CD4-positive, alpha-beta T cell treated with Interleukin-17A for 1 hour (primary cell): ENCODE measurements around the gene OR2V1.
A peak's percentile ranks its signal among the peaks of the same experiment; 100 is the strongest.
"Not testable (repeated sequence)": the region's sequence is repeated elsewhere in the genome, so short reads cannot be mapped to it uniquely, and the experiment has no call there.

ENCODE experiments used
- DNase-seq: peaks from one replicate; pipeline ENCODE4 v3.0.0-alpha.2; 2020

OR2V1 gene

GRCh38 chr5:181159286-181160151 is 28.6 kb upstream of the OR2V1 start:
- peak; percentile 92 for DNase-seq

DNA sequence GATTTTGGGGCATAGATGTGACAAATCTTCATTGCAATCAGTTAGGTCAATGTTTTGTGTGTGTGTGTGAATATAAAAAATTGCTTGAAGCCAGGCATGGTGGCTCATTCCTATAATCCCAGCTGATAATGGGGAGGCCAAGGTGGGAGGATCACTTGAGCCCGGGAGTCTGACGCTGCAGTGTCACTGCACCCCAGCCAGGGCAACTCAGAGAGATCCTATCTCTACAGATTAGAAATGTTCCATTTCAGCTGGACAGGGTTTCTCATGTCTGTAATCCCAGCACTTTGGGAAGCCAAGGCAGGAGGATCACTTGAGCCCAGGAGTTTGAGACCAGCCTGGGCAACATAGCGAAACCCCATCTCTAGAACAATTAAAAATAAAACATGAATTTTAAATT is 27.9 kb upstream of the OR2V1 start:
- no peak for DNase-seq

DNA sequence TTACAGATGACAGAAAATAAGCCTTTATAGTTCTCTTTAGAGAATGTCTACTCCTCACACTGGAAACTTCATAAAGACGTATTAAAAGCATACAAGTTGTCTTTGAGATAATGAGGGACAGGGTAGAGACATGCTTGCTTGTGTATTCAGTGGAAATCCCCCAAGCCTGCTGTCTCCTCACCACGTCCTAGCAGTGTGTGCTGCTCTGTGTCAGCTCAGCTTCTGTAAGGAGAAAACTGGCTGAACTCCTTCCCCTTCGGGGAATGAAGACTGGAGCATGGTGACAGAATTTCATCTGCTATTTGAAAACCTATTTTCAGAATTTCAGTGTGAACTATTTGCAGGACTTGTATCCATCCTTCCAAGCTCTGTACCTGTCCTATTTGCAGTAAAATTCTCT is 25.8 kb upstream of the OR2V1 start:
- no peak for DNase-seq

DNA sequence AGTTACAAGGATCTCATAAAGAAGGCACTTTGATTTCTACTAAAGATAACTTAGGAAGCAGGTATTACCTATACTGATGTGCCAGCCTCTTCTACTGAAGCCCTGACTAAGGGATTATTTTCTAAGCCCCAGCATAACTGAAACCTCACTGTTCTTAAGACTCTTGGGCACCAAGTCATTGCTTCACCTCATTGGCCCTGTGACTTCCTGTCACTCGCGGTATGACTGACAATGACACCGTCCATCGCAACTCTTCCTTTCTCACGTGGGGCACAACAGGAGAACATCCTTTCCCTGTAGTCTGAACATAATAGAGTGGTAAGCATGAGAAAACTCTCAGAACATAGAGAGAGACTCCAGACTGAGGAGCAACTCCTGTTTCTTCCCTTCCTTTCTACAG is 22.8 kb upstream of the OR2V1 start:
- no peak for DNase-seq

GRCh38 chr5:181152406-181152805 is 21.4 kb upstream of the OR2V1 start:
- DNase-seq: no peak

DNA sequence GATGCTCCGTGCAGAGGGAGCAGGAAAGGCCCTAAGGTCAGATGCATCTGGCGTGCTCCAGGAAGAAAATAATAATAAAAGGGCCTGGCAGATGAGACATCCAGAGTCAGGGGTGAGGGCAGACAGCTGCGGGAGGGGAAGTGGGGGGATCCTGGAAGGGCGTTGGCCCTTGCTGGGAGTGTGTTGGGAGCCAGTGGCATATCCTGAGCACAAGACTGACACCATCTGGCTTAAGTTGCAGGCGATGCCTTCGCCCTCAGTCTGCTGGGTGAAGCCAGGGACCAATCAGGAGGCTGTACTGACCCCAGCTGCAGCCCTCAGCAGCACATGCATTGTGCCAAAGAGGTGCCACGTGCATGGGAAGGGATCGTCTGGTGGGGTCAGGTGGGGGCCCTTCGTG is 20.2 kb upstream of the OR2V1 start:
- DNase-seq: no peak

DNA sequence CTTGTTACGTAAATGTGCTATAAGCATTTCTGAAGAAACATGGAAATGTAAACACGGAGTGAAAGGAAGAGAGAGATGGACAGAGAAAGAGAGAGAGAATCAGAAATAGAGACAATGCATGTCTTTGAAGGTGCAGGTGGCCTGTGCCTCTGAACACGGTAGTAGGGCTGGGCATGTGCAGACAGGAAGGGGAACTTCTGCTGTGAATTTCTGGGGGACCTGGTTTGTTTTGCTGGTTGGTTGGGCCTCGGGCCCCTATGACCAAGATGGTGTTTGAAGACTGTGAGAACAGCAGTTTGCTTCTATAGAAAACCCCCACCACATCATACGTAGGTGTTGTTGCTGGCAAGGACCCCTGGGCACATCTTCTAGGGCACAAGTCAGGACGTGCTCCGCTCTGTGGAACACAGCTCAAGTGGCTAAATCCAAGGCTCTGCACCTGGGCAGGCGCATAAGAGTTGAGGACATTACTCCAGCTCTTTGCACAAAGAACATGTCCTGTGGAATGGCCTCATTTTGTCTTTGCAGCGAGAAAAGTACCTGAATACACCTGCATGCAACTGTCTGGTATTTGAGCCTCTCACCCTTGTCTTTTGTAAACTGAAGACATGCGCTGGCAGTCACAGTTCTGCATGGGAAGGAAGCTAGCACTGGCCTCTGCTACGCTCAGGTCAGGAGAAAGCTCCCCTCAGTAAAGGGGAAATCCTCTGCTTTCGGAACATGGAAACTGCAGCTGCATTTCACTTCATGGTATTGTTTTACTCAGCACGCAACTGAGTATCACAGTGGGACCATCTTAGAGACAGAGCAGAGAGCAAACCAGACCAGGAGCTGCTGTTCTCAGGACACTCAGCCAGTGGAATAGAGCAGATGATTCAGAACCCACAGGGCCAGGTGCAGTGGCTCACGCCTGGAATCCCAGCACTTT is 19.1 kb upstream of the OR2V1 start:
- DNase-seq: no peak

DNA sequence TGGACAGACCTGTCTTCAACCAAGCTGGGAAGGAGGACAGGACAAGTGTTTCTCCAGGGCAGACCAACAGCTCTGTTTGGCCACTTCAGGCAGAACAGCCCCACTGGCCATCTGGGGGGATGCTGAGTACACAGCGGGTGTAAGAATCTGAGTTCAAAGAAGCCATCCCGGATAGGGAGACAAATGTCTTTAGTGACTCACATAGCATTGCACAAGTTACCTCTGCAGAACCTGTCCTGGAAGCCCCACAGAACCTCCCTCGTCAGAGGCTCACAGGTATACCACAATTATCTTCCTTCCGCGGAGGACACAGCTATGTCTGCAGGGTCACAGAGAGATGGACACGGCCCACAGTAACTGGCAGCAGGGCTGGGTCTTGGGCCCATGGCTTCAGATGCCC is 18.4 kb upstream of the OR2V1 start:
- DNase-seq: no peak

GRCh38 chr5:181146927-181147636 is 16.1 kb upstream of the OR2V1 start, which contains the start of gene OR2V2:
OR2V2 (plus strand) TSS chr5:181147586; CDS start chr5:181154943, 7,357 bp downstream.
- not testable (repeated sequence) for DNase-seq

DNA sequence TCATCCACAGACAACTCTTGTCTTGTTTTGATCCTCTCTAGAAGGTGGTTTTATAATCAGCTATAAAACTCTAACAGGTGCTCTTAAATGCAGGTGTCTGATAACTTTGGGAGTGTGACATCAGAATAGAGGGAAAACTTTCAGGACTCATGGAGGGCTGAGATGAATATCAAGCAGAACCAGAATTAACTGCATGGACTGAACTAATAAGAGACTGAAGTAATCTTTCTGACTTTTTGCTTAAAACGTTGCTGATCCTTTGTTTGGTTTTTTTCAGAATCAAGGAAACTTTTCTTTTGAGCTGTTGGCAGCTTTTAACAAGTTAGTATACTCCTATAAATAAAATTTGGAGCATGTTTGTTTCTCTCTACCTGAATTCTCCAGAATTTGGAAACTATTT is 14.2 kb upstream of the OR2V1 start:
- no peak for DNase-seq

DNA sequence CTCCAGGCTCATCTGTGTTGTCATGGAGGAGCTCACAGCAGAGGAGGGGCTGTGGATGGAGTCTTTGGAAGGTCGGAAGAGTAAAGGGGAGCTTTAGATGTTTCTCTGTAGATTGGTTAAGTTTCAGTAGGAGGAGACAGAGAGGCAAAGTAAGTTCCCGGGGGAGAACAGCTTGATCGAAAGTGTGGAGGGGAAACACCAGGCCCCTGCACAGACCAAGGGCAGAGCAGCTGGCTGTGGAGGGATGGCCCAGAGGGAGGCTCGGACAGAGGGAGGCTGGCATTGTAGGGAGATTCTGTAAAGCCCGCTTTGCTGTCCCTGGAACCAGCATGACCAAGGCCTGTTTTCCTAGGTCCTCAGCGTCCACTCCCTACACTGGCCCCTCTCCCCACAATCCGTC is 11.1 kb upstream of the OR2V1 start:
- no peak for DNase-seq

DNA sequence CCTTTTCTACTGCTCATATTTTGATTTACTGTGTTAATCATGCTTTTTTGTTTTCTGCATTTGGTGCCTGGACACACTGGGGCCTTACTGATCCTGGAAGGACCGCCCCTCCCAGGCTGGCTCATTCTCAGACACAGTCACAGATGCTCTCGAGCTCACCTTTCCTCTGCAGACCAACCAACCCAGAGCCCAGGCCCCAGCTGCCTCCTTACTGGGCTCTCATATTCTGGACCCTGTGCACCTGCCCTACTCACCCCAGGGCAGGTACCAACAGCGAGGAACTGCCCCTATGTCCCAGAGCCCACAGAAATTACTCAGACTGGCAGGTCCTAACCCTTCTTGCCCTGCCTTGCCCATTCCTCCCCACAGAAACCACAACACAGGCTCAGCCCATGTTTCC is 9.8 kb upstream of the OR2V1 start:
- no peak for DNase-seq

GRCh38 chr5:181138258-181138657 is 7.3 kb upstream of the OR2V1 start:
- no peak for DNase-seq

- no peak for DNase-seq
Measured at GRCh38 chr5:181136361-181136955, 5.5 kb upstream of the OR2V1 start.

GRCh38 chr5:181134259-181134658 is 3.3 kb upstream of the OR2V1 start:
- DNase-seq: no peak

GRCh38 chr5:181133610-181134231 is 2.8 kb upstream of the OR2V1 start:
- DNase-seq: no peak

DNA sequence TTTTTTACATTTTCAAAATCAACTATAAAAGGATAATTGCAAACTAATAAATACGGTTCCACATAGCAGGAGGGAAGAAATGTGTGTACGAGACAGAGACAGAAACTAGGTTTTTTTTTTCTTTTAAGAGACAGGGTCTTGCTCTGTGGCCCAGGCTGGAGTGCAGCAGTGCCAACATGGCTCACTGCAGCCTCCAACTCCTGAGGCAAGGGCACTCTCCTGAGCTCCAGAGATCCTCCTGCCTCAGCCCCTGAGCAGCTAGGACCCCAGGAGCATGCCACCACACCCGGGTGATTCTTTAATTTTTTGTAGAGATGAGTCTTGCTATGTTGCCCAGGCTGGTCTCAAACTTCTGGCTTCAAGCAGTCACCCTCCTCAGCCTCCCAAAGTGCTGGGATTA is 2.1 kb upstream of the OR2V1 start:
- DNase-seq: no peak

- DNase-seq: no peak
Measured at GRCh38 chr5:181131514-181131913, 545 bp upstream of the OR2V1 start.

GRCh38 chr5:181130081-181130480 is 888 bp downstream of the OR2V1 start:
- DNase-seq: not testable (repeated sequence)

GRCh38 chr5:181129601-181130000 is 1.4 kb downstream of the OR2V1 start:
- DNase-seq: no peak

GRCh38 chr5:181127907-181128626 is 2.9 kb downstream of the OR2V1 start:
- no peak for DNase-seq

GRCh38 chr5:181127456-181127855 is 3.5 kb downstream of the OR2V1 start:
- no peak for DNase-seq
